Measurements from ENCODE around the gene EFNA1. TPM values are rescaled to one million over a fixed set of nuclear protein-coding genes. Genes with fewer than 3 reads are reported as not detected.

EFNA1 gene
- total RNA-seq (133 TPM), polyA plus RNA-seq (ENCODE audit: insufficient read depth, low read depth, low replicate concordance) (61.1 TPM)
- long read RNA-seq, donor 1, transcript EFNA1-202 (5 exons, 1,926 nt), result major isoform, 20 of 69 reads
- long read RNA-seq, donor 1, partial matches to known transcripts, result 49 of 69 reads
- long read RNA-seq, donor 1, other reads (novel, unspliced or antisense), result 0 of 69 reads
- long read RNA-seq, donor 2, transcript EFNA1-202 (5 exons, 1,926 nt), result major isoform, 26 of 163 reads
- long read RNA-seq, donor 2, partial matches to known transcripts, result 127 of 163 reads
- long read RNA-seq, donor 2, other reads (novel, unspliced or antisense), result 5 of 163 reads
- long read RNA-seq, donor 3, transcript EFNA1-202 (5 exons, 1,926 nt), result major isoform, 31 of 183 reads
- long read RNA-seq, donor 3, partial matches to known transcripts, result 26 of 183 reads
- long read RNA-seq, donor 3, other reads (novel, unspliced or antisense), result 124 of 183 reads
- long read RNA-seq, donor 4, transcript EFNA1-202 (5 exons, 1,926 nt), result major isoform, 16 of 147 reads
- long read RNA-seq, donor 4, partial matches to known transcripts, result 120 of 147 reads
- long read RNA-seq, donor 4, other reads (novel, unspliced or antisense), result 10 of 147 reads
- long read RNA-seq, donor 5, partial matches to known transcripts, result 0 of 2 reads
- long read RNA-seq, donor 5, other reads (novel, unspliced or antisense), result 0 of 2 reads
- long read RNA-seq, donor 6, transcript EFNA1-202 (5 exons, 1,926 nt), result major isoform, 21 of 172 reads
- long read RNA-seq, donor 6, partial matches to known transcripts, result 26 of 172 reads
- long read RNA-seq, donor 6, other reads (novel, unspliced or antisense), result 123 of 172 reads
- long read RNA-seq, donor 7, transcript EFNA1-202 (5 exons, 1,926 nt), result major isoform, 117 of 145 reads
- long read RNA-seq, donor 7, partial matches to known transcripts, result 23 of 145 reads
- long read RNA-seq, donor 7, other reads (novel, unspliced or antisense), result 2 of 145 reads
- long read RNA-seq, donor 8, transcript EFNA1-202 (5 exons, 1,926 nt), result major isoform, 15 of 116 reads
- long read RNA-seq, donor 8, partial matches to known transcripts, result 75 of 116 reads
- long read RNA-seq, donor 8, other reads (novel, unspliced or antisense), result 20 of 116 reads
- long read RNA-seq, donor 9, transcript EFNA1-202 (5 exons, 1,926 nt), result major isoform, 8 of 51 reads
- long read RNA-seq, donor 9, partial matches to known transcripts, result 41 of 51 reads
- long read RNA-seq, donor 9, other reads (novel, unspliced or antisense), result 0 of 51 reads
- long read RNA-seq, donor 10, transcript EFNA1-202 (5 exons, 1,926 nt), result major isoform, 20 of 104 reads
- long read RNA-seq, donor 10, partial matches to known transcripts, result 67 of 104 reads
- long read RNA-seq, donor 10, other reads (novel, unspliced or antisense), result 14 of 104 reads

- intact Hi-C loops (cut with DNase I), result no loop called here
- FAIRE-seq (no peak), DNase-seq (peak; percentile 78 to 93 (median 84))
- H3K27ac ChIP-seq (ENCODE audit: low read depth in 2 of 2, low read length in 2 of 2), result peak within 1 kb of the TSS; percentile 90 to 97
- peak within 1 kb of the TSS; percentile 53 to 99 (median 96) for H3K4me3 ChIP-seq (ENCODE audit: low read length in 3 of 3)
- H3K36me3 ChIP-seq (ENCODE audit: control insufficient read depth in 2 of 3, insufficient read depth in 3 of 3, low read length in 3 of 3), result peaks cover 3 to 12% (median 8%) of the 10 kb centered on the region in 3 donors
- no peaks in the 10 kb centered on the region for H3K27me3 ChIP-seq (ENCODE audit: control insufficient read depth, insufficient read depth, low read length)
- H3K9me3 ChIP-seq (ENCODE audit: control insufficient read depth in 2 of 3, insufficient read depth in 1 of 3, low read length in 3 of 3), result no peaks in the 10 kb centered on the region
- H3K9ac ChIP-seq (ENCODE audit: low read length in 3 of 3), result peak within 1 kb of the TSS; percentile 20 to 83 (median 50)
- peaks cover 0 to 31% (median 26%) of the 10 kb centered on the region in 3 donors for H3K4me1 ChIP-seq (ENCODE audit: control insufficient read depth in 2 of 3, insufficient read depth in 2 of 3, low read depth in 1 of 3, low read length in 3 of 3)
- TF ChIP-seq CTCF (IDR thresholded peaks at IDR 0.05; ENCODE audit: borderline replicate concordance, extremely low read depth, insufficient read depth), result no peak
Observed at GRCh38 chr1:155127105-155127966, at the start of gene EFNA1. Gene EFNA1, plus strand, starts transcription at chr1:155127876. Its CDS starts 102 bp downstream, at chr1:155127978.

- Histone ChIP-seq H3K9me3 (ENCODE audit: control insufficient read depth in 2 of 3, insufficient read depth in 1 of 3, low read length in 3 of 3) (no peaks in the 10 kb centered on the region), H3K9ac (ENCODE audit: low read length in 3 of 3) (no peak within 1 kb of the TSS), H3K27ac (ENCODE audit: low read depth in 2 of 2, low read length in 2 of 2) (no peak within 1 kb of the TSS), H3K27me3 (ENCODE audit: control insufficient read depth, insufficient read depth, low read length) (peaks cover 9% of the 10 kb centered on the region), H3K4me3 (ENCODE audit: low read length in 3 of 3) (peak within 1 kb of the TSS in 2 of 3 donors; percentile 16 to 41), H3K36me3 (ENCODE audit: control insufficient read depth in 2 of 3, insufficient read depth in 3 of 3, low read length in 3 of 3) (no peaks in the 10 kb centered on the region), H3K4me1 (ENCODE audit: control insufficient read depth in 2 of 3, insufficient read depth in 2 of 3, low read depth in 1 of 3, low read length in 3 of 3) (peaks cover 3 to 25% (median 13%) of the 10 kb centered on the region in 3 donors)
- TF ChIP-seq CTCF (IDR thresholded peaks at IDR 0.05; ENCODE audit: borderline replicate concordance, extremely low read depth, insufficient read depth), result no peak
- intact Hi-C loops (cut with DNase I), result no loop called here
- FAIRE-seq (no peak), DNase-seq (peak; percentile 85 to 92 (median 89))
Observed at GRCh38 chr1:155078469-155079209, 49.0 kb upstream of the EFNA1 start, which contains the start of gene EFNA3. Gene EFNA3, plus strand, starts transcription at chr1:155078837. Its CDS starts 105 bp downstream, at chr1:155078942.
